Kidney glomerular epithelial cell (primary cell): ENCODE data around the gene CORO7.
"Not testable (repeated sequence)": the region's sequence is repeated elsewhere in the genome, so short reads cannot be mapped to it uniquely, and the experiment has no call there.

Experiments used
- DNase-seq: peaks from one replicate; lab custom pipeline; 2025; lab: John Stamatoyannopoulos, UW

Gene CORO7

DNA sequence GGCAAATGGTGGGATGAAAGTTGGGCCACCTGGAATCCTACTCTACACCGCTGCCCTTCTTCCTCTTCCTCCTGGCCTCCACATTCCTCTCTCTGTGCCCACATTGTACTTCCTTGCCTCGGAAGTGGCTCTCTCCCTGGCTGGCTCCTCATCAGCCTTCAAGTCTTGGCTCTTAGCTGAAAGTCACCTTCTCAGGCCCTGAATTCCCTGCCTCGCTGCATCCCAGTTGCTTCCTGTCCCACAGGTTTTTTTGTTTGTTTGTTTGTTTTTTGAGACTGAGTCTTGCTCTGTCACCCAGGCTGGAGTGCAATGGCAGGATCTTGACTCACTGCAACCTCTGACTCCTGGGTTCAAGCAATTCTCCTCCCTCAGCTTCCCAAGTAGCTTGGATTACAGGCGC is 62.7 kb downstream of the CORO7 start:
- DNase-seq, result no peak

GRCh38 chr16:4352843-4353242 is 63.6 kb downstream of the CORO7 start:
- DNase-seq, result no peak

DNA sequence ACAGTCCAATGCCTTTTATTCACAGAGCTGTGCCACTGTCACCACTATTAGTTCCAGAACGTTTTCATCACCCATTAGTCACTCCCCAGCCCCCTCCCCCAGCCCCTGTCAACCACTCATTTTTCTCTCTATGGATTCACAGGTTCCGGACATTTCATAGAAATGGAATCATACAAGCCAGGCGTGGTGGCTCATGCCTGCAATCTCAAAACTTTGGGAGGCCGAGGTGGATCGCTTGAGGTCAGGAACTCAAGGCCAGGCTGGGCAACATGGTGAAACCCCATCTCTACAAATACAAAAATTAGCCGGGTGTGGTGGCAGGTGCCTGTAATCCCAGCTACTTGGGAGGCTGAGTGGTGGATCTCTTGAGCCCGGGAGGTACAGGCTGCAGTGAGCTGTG is 64.5 kb downstream of the CORO7 start:
- no peak for DNase-seq

DNA sequence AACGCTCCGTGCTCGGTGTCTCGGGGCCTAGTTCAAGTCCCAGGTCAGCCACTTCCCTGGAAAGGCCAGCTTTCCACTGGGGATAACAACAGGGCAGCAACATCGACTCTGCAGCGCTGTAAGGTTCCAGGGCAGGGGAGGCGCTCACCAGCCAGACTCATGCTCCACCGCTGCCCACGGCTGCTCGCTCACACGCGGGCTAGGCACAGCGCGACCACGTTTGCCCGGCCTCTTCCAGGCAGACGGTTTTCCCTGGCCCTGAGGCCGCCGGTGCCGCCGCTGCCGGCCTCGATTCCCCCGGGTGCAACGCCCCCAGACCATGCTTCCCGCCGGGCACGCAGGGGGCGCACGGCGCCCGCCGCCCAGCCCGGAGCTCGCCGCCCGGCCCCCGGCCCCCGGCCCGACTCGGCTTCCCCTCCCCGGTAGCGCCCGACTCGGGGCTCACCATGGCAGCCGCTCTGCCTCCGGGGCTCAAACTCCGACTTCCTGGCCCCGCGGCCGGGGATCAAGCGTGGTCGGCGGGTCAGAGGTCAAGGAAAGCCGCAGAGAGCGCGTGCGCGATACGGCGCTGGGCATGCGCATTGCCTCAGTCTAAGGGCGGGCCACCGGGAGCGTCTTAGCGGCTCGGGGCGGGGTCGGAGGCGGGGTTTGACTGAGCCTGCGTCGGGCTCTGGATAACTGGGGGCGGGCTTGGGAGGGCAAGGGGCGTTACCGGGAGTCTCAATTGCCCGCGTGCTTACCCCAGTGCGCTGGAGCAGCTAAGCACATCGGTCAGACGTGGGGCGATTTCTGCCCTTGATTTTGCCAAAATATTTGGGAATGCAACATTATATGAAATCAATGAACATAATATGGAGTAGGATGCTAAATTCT is 65.4 kb downstream of the CORO7 start, which contains the start of gene PAM16:
Gene PAM16 (minus strand): TSS at position 535 of the 873 bp plus-strand sequence. CDS start 87 bp downstream, at position 448.
- peak; percentile 91 for DNase-seq

DNA sequence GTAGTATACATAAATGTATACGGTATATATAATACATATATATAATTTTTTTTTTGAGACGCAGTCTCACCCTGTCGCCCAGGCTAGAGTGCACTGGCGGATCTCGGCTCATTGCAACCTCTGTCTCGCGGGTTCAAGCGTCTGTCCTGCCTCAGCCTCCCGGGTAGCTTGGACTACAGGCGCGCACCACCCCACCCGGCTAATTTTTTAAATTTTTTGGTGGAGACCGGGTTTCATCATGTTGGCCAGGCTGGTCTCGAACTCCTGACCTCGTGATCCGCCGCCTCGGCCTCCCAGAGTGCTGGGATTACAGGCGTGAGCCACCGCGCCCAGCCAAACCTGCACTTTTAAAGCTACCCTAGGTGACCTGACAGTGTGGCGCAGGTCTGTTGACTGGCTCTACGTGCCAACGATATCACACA is 66.0 kb downstream of the CORO7 start:
- no peak for DNase-seq

DNA sequence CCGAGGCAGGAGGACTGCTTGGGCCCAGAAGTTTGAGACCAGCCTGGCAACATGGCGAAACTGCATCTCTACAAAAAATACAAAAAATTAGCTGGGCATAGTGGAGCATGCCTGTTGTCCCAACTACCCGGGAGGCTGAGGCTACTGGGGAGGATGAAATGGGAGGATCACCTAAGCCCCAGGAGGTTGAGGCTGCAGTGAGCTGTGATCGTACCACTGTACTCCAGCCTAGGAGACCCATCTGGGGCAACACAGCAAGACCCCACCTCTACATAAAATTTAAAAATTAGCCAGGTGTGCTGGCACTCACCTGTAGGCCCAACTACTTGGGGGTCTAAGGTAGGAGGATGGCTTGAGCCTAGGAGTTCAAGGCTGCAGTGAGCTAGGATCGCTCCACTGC is 67.1 kb downstream of the CORO7 start:
- DNase-seq, result no peak

- DNase-seq, result no peak
Measured at GRCh38 chr16:4347765-4348509, 68.5 kb downstream of the CORO7 start.

DNA sequence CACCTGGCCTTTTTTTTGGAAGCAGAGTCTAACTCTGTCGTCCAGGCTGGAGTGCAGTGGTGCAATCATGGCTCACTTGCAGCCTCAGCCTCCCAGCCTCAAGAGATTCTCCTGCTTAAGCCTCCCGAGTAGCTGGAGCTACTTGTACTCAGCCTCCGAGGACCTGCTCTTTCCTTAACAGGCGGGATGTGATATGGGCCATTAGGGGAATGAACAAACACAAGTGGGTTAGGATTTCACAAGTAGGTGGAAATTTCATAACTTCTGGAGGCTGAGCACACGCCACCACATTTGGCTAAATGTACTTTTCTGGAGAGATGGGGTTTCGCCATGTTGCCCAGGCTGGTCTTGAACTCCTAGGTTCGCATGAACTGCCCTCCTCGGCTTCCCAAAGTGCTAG is 69.4 kb downstream of the CORO7 start:
- no peak for DNase-seq

DNA sequence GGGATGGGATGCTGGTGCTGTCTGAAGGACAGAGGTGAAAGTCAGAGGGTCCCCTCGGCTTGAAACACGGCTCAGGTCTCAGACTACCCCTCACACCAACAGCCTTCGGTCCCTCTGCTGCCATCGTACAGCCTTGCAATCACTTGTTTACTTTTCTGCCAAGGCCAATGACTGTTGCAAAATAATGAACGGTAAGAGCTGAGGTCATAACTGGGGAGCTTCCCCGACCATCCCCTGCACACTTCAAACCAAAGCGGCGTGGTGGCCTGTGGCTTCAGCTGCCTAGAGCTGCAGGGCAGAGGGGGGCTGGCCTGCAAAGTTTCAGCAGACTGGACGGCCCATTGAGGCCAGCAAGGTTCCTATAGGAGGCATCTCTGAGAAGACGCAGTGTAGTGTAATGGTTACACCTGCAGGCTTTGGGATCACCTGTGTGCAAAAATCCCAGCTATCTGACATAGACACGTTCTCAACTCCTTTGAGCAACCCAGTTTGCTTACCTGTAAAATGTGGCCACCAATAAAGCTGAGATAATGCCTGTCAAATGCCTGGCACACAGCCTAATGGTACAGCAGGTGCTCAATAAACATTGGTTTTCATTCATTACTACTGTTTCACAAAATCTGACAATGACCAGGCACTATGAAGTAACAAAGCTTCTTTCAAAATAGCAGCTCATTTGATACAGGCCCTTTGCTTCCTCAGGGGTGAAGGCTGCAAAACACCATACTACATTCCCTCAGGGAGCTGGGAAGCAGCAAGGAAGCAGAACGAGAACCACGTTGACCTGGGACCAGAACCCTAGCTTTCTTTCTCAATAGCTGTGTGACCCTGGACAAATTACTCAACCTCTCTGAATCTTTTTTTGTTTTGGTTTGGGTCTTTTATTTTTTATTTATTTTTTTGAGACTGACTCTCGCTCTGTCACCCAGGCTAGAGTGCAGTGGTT is 70.3 kb downstream of the CORO7 start:
- DNase-seq, result no peak

DNA sequence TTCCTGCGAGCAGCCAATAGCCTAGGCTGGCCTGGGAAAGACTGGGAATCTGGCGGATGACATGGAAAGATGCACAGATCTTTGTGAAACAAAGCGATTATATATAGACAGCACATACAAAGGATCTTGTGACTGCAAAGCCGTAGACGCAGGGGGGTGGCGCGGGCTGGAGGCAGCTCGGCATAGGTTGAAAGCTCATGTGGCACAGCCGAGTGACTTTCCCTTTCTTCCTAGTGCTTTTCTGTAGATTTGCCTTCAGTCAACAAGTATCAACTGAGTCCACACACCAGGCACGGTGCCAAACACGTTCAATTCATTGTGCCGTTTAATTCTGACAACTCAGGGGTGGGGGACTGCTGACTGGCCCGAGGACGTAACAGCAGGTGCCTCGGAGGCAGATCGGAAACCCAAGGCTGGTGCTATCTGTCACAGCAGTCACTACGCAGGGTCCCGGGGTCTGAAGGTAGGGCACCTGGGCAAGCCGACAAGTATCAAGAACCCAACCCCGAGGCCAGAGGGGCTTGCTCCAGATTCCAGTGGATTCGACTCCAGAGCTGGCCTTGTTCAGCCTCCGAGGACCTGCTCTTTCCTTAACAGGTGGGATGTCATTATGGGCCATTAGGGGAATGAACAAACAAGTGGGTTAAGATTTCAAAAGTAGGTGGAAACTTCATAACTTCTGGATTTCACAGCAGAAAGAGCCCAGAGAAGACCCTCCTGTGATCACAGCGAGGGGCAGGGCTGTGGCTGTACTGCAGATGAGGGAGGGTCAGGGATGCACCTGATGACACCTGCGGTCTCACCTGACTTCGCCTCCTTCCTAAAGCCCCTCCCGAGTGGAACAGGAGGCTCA is 71.2 kb downstream of the CORO7 start:
- no peak for DNase-seq

- not testable (repeated sequence) for DNase-seq
Measured at GRCh38 chr16:4344300-4344982, 72.0 kb downstream of the CORO7 start.

- DNase-seq, result no peak
Measured at GRCh38 chr16:4342866-4343744, 73.3 kb downstream of the CORO7 start.

DNA sequence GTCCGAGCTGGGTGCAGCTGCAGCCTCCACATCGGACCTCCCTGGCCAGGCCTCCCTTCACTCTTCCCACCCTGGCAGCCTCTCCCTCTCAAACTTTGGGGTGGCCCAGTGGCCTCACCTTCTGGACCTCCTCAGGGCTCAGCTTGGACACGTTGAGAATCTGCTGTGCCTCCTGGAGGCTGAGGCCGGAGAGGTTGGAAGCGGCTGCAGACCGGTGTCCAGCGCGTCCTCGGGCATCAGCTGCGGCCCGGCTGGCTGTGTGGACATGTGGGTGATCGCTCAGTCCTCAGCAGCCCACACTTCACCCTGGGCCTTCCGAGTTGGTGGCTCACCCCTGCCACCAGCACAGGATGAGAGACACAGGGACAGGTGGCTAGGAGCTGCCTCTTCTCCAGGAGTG is 75.1 kb downstream of the CORO7 start:
- no peak for DNase-seq

DNA sequence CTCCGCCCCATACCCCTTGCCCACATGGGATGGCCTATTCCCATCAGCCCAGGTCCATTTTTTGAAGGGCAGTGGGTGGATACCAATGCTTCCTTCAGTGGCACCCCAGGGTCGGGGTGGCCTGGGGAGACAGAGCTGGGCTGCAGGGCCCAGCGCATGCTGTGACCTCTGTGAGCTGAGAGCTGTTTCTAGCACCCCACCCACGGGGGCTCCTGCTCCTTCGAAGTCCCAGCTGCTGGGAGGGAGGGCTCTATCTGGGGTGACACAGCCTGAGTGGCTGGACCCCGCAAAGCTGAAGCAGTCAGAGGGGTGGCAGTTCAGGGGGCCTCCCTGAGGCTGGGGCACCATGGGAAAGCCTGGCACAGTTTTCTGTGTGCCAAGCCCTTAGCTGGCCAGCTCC is 76.0 kb downstream of the CORO7 start:
- no peak for DNase-seq

- no peak for DNase-seq
Measured at GRCh38 chr16:4339909-4340308, 76.5 kb downstream of the CORO7 start.

GRCh38 chr16:4339455-4339854 is 76.9 kb downstream of the CORO7 start:
- no peak for DNase-seq

DNA sequence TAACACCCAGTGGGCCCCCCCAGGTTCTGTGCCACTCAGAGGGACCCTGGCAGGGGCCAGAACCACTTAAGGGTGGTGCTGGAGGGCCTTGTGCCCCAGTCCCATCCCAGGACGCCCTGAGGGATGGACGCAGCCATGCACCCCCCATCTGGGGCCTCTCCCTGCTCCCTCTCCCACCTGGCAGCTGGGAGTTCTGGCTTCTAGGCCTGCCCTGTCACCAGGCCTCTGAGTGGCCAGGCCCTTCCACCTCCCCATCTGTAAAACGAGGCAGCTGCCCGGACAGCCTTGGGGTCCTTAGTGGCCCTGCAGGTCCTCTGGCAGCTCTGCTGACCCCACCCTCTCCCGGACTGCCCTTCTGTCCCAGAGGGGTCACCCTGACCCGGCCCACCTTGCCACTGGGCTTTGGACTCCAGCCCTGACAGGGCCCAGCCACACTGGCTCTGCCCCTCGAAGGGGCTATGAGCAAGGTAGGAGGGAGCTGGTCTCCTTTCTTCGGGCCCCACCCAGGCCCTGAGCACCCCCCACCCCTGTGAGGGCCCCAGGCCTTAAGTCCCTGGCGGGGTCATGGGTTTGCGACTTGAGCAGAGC is 77.6 kb downstream of the CORO7 start:
- no peak for DNase-seq

- no peak for DNase-seq
Measured at GRCh38 chr16:4338125-4338582, 78.2 kb downstream of the CORO7 start.

GRCh38 chr16:4337540-4338088 is 78.8 kb downstream of the CORO7 start:
- DNase-seq, result no peak
